KOPT-K1 (cell line): ENCODE data around the gene SH3RF3.
"Not testable (repeated sequence)": the region's sequence is repeated elsewhere in the genome, so short reads cannot be mapped to it uniquely, and the experiment has no call there.

ENCODE experiments used
- H3K27ac ChIP-seq: fragments of 200-600 bp; sonication (generic); 2 replicates; pipeline ENCODE4 v1.5.1; 2016; ENCODE audit warnings: antibody characterized with exemption, mild to moderate bottlenecking, low read depth, low read length; ENCODE audit not compliant: poor library complexity, severe bottlenecking
- H3K36me3 ChIP-seq: fragments of 200-600 bp; sonication (generic); 2 replicates; pipeline ENCODE4 v1.5.1; 2017; ENCODE audit warnings: antibody characterized with exemption, mild to moderate bottlenecking, low read length, moderate library complexity; ENCODE audit not compliant: insufficient read depth
- H3K9me3 ChIP-seq: fragments of 200-600 bp; sonication (generic); 2 replicates; pipeline ENCODE4 v1.5.1; 2017; ENCODE audit warnings: antibody characterized with exemption, low read length, mild to moderate bottlenecking; ENCODE audit not compliant: insufficient read depth, poor library complexity, severe bottlenecking

Gene SH3RF3

DNA sequence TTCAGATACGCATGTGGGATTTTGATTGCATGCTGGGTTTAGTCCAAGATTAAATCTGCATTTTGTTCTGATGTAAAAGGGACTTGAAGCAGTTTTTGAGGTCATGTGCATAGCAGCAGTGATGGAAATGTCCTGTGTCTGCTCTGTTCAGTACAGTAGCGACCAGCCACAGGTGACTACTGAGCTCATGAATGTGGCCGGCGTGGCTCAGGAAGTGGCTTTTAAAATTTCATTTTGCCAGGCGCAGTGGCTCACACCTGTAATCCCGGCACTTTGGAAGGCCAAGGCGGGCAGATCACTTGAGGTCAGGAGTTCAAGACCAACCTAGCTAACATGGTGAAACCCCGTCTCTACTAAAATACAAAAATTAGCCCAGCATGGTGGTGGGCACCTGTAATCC lies 95.3 kb downstream of the SH3RF3 start:
- not testable (repeated sequence) for H3K27ac ChIP-seq, H3K9me3 ChIP-seq

DNA sequence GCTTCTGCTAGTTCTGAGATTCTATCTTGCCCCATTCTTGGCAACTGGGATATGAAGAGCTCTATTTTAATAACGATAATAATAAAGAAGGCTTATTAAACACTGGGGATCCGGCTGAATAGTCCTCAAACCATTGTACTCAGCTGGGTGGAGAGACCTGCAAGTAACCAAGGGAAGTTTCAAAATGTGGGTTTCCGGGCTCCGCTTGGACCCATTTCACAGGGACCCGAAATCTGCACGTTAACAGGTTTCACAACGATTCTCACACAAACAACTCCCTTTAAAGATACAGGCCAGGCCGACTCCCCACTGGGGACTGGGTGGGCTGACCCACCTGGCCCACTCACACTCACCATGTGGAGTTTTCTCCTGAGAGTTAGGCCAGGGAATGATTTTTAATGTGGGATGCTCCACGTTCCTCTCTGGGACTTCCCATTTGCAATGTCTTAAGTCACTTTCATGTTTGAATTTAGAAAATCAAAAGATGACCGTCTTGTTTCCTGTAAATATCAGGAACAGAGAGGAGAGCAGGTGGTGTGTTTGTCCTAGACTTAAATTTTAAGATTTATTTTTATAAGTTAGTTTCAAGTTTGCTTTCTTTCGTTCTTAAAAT lies 96.3 kb downstream of the SH3RF3 start:
- Histone ChIP-seq H3K27ac (no peak overlapping the region), H3K9me3 (no peaks in the 10 kb centered on the region)

More for the DNA sequence above, 95.3 kb downstream of the SH3RF3 start:
- not testable (repeated sequence) for H3K36me3 ChIP-seq

DNA sequence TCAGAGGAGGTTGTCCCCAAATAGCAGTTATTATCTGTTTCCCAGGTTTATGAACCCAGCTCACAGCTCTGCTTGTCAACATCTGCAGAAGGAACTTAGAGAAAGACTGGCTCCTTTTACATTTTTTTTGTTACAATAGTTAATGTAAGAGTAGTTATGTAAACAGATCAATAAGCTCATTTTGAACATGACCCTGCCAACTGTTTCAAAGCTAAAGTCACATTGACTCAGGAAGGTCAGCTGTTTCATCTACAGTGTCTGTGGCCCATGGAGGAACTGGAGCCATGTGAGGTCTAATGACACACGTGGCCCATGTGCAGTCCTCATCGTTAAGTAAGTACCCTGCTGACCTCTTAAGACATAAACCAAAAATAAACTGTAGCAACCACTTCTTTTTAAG lies 97.1 kb downstream of the SH3RF3 start:
- Histone ChIP-seq H3K36me3 (no peaks in the 10 kb centered on the region), H3K27ac (no peak overlapping the region), H3K9me3 (no peaks in the 10 kb centered on the region)

More for the DNA sequence above, 96.3 kb downstream of the SH3RF3 start:
- H3K36me3 ChIP-seq, result no peaks in the 10 kb centered on the region

DNA sequence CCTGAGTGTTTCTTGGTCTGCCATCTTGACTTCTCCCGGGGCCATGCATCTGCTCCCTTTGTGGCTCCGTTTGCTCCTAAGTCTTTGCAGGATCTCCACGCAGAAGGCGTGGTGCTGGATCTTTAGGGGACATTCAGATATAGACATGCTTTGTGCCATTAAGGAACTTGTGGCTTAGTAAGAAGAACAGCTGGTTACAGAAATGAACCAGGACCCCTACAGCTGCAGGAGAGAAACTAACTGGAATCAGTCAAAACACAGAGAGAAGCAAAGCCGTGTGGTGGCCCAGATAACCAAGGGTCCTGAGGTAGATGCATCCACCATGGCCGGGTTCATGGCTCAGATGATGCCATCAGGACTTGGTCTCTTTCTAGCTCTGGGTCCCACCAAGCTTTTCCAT lies 97.6 kb downstream of the SH3RF3 start:
- H3K9me3 ChIP-seq, result no peaks in the 10 kb centered on the region
- no peaks in the 10 kb centered on the region for H3K36me3 ChIP-seq
- H3K27ac ChIP-seq, result no peak overlapping the region

DNA sequence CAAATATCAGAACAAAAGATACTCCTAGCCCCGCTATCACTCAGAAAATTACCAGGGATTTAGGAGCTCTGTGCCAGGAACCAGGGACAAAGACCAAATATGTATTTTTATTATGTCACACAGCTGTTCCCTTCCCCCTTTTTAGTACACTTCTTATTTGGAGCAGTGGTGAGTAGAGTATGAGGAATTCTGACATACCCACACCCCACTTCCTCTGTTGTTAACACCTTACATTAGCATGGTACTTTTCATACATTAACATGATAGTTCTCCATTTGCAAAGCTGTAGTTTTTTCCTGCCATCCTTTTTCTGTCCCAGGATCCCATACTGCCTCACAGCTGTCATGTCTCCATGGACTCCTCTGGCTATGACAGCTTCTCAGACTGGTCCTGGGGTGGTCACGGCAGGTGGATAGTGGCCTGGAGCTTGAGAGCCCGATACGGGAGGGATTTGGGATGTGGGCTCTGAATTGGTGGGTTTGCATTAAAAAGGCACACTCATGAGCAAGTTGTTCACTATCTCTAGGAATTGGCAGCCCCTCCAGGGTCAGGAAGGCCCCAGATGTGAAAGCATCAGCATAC lies 100.2 kb downstream of the SH3RF3 start:
- Histone ChIP-seq H3K36me3 (no peaks in the 10 kb centered on the region), H3K27ac (no peak overlapping the region), H3K9me3 (no peaks in the 10 kb centered on the region)

DNA sequence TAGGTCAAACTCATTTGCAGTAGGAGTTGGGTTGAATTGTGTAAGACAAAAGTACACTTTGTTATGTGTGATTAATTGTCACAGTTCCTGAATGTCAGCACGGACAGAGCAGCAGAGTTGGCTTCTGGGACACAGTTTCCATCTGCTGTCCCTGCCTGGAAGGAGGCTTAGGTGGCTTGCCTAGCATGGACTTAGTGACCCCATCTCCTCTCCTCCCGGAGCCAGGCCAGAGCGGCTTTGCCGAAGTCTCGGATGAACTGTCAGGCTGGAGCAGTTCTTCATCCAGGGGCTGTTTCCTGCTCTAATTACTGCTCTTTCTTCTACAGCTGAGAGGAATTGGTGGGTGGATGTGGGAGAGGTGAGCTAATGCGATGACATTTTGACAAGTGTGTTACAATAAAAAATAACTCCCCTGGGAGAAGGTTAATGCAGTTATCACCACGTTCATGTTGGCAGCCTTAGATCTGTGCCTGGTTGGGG lies 102.0 kb downstream of the SH3RF3 start:
- no peak overlapping the region for H3K27ac ChIP-seq
- no peaks in the 10 kb centered on the region for H3K36me3 ChIP-seq
- H3K9me3 ChIP-seq, result no peaks in the 10 kb centered on the region

DNA sequence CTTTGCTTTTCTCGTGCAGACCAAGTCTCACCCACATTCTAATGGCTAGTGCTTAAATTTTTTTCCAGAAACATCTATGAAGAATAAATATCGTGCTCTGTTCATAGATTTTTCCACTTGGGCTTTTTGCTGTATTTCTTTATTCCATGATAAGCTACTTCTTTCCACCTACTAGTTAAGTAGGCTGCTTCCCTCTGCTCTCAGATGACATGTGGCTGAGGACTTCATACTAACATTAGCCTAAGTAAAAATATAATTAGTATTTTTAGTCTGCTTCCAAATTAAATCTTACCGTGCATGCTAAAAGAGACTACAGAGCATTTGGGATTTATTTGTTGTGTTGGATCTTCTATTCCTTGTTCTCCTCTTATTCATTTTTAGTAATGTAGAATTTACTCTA lies 102.4 kb downstream of the SH3RF3 start:
- Histone ChIP-seq H3K36me3 (no peaks in the 10 kb centered on the region), H3K9me3 (no peaks in the 10 kb centered on the region), H3K27ac (no peak overlapping the region)

DNA sequence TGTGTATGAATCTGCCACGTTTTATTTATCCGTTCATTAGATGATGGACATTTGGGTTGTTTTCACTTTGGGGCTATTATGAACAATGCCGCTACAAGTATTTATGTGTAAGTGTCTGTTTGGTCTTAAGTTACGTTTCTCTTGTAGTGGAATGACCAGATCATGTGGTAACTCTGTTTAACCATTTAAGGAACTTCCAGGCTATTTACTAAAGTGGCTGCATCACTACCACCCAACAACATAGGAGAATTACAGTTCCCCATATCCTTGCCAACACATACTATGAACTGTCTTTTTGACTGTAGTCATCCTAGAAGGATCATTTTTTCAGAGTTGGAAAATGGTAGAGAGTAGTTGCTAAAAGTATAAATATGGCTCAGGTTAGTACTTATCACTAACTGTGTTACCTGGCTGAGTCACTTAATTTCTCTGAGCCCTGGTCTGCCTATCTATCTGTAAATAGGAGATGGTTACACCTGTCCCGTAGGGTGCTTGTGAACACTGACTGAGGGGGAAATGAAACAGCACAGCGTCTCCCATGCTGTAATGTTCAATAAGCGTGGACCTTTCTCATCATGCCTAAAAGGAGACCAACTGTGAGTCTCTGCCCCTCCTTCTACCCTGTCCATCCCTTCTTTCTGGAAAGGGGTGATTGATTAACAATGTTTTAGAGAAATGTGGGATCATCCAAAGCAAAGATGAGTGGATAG lies 103.1 kb downstream of the SH3RF3 start:
- Histone ChIP-seq H3K27ac (no peak overlapping the region), H3K9me3 (no peaks in the 10 kb centered on the region), H3K36me3 (no peaks in the 10 kb centered on the region)

DNA sequence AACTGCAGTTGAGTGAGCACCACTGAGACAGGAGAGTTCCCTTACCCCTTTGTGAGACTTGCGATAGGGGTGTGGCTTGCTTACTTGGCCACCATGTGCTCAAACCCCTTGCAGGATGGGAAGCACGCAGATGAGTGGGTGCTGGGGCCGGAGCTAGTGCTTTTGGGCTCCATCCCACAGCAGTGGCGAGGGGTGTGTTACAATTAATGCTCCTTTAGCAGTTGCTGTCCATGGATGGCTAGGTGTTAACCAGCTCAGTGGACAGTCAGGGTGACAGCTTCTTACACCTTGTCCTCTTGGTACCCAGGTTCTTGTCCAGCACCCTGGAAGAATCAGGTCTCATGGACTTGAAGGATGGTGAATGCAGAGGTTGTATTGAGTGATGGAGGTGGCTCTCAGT lies 103.9 kb downstream of the SH3RF3 start:
- no peaks in the 10 kb centered on the region for H3K36me3 ChIP-seq
- no peak overlapping the region for H3K27ac ChIP-seq
- no peaks in the 10 kb centered on the region for H3K9me3 ChIP-seq

DNA sequence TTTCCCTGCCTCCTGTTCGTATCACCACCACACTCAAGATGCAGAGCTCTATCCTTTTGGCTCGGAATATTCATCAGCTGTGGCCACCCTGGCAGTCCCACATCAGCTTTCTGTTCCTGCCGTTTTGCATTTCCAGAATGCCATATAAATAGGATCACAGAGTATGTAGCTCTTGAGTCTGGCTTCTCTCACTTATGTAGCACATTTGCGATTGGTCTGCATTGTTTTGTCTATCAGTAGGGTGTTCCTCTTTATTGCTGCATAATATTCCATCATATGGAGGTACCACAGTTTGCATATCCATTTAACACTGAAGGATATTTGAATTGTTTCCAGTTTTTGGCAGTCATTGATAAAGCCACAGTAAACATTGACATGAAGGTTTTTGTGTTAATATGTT lies 104.6 kb downstream of the SH3RF3 start:
- no peaks in the 10 kb centered on the region for H3K36me3 ChIP-seq
- no peaks in the 10 kb centered on the region for H3K9me3 ChIP-seq
- H3K27ac ChIP-seq, result no peak overlapping the region

DNA sequence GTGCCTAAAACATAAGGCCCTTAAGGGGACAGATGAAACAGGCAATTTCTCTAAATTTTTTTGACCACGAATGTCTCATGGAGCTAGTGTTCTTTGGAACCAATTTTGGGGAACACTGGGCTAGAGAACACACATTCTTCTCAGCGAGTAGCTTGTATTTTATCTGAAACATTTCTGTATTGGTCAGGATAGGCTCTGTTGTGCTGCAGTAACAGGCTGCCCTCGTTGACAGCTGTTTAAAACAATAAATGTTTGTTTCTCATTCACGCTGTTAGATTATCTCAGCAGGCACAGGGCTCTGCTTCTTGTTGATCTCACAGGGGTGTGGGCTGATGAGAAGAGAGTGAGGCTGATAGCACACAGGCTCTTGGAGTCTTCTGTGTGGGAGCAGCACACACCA lies 105.3 kb downstream of the SH3RF3 start:
- Histone ChIP-seq H3K27ac (no peak overlapping the region), H3K9me3 (no peaks in the 10 kb centered on the region), H3K36me3 (no peaks in the 10 kb centered on the region)

DNA sequence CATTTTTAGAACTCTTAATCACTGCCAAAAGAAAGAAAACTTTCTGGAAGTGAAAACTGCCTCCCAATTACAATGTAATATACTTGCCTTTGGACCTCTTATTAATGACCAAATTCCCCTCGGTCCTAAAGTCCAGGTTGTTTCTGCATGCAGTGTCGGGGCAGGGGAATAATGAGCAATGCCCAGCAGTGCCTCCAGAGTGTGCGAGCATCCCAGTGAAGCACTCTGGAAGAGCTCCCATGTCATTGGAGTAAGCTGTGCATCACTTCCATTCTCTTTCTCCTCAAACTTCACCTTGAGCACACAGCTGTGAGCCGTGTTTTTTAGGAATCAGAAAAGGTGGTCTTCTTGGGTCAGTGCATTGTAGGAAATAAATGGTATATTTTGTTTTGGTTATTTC lies 107.1 kb downstream of the SH3RF3 start:
- Histone ChIP-seq H3K36me3 (no peaks in the 10 kb centered on the region), H3K9me3 (no peaks in the 10 kb centered on the region), H3K27ac (no peak overlapping the region)

DNA sequence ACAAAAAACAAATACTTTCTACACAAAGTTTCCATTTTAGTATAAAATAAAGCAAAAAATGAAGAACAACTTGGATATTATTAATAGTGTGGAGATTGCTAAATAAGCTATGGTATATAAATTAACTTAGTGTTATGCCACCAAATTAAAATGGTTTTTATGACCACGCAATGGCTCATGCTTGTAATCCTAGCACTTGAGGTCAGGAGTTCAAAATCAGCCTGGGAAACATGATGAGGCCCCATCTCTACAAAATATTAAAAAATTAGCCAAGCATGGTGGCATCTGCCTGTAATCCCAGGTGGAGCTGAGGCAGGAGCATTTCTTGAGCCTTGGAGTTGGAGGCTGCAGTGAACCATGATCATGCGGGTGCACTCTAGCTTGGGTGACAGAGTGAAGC lies 108.8 kb downstream of the SH3RF3 start:
- Histone ChIP-seq H3K27ac (no peak overlapping the region), H3K9me3 (no peaks in the 10 kb centered on the region), H3K36me3 (no peaks in the 10 kb centered on the region)

DNA sequence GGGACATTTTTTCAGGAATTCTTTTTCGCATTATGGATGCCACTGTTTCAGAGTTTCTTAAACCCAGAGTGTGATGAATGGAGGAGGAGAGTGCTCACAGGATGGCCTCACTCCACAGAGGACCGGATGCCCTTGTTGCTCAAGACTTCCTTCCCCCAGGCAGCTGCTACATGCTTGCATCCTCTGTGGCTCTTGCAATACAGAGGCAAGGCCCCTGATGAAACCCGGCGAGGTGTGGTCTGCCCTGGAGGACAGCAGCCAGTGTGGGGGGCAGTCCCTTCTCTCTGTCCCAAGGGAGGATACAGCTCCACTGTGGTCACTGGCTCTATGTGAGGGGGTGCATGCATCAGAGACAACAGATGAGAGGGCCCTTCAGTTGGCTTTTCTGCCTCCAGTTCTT lies 109.6 kb downstream of the SH3RF3 start:
- Histone ChIP-seq H3K9me3 (no peaks in the 10 kb centered on the region), H3K36me3 (no peaks in the 10 kb centered on the region), H3K27ac (no peak overlapping the region)

DNA sequence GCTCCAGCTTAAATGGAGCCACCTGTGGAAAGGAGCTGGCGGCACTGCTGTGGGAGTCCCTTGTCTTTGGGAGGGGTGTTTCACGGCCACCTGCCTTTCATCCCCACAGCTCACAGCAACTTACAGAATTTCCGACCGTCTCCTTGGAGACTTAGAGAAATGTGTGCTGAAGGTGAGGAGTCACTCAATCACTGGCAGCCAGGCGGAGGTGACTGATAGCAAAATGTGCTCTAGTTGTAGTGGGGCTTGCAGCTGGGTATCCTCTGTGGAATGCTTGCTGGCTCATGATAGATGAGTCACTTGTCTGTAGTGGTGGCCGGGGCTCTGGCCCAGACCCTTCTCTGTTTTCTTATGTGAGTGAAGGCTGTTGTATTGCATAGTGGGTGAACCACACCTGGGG lies 110.7 kb downstream of the SH3RF3 start:
- H3K36me3 ChIP-seq, result no peaks in the 10 kb centered on the region
- H3K27ac ChIP-seq, result no peak overlapping the region
- H3K9me3 ChIP-seq, result no peaks in the 10 kb centered on the region

DNA sequence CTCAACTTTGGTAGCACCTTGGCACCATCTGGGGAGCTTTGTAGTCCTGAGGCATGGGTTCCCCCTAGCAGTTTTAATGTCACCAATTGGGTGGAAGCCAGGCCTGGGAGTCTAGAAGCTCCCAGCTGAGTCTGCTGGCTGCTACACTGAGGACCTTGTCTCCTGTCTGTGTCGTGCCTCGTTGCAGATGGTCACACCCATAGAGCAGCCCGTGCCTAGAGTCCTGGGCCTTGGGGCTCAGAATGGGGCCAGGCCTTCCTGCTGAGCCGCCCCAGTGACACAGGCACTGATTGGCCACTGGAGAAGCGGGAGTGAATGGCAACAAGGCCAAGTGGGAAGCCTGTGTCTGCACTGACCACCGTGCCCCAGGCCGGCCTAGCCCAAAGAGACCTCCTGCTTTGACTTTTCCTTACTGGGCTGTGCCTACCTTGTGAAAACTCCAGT lies 113.2 kb downstream of the SH3RF3 start:
- H3K27ac ChIP-seq, result no peak overlapping the region
- no peaks in the 10 kb centered on the region for H3K9me3 ChIP-seq
- H3K36me3 ChIP-seq, result no peaks in the 10 kb centered on the region
